ENCODE measurements around the gene NBEAL1. TPM values are rescaled to one million over a fixed set of nuclear protein-coding genes. Genes with fewer than 3 reads are reported as not detected.

The NBEAL1 gene
- 10 to 100 TPM in 1 of 2 experiments, 1 to 10 TPM in 1; 9.6 to 14.7 TPM for total RNA-seq

GRCh38 chr2:203014456-203015199, at the start of gene NBEAL1:
Gene NBEAL1 (plus strand): TSS chr2:203014875. CDS start chr2:203016385, 1,510 bp downstream.

GRCh38 chr2:203238704-203239526, 224.2 kb downstream of the NBEAL1 start, which contains the start of gene CYP20A1:
Gene CYP20A1 (plus strand): TSS chr2:203239018. CDS start chr2:203239063, 45 bp downstream.

Other genes starting within 250 kb of the NBEAL1 start
- 1 to 10 TPM; 2.8 to 4.6 TPM for gene ICA1L, start 143.1 kb upstream of the NBEAL1 start, total RNA-seq
- 10 to 100 TPM; 43.1 to 43.4 TPM for gene WDR12, start 103.2 kb upstream of the NBEAL1 start, total RNA-seq
- 10 to 100 TPM; 13.7 to 14.6 TPM for gene CARF, start 102.6 kb upstream of the NBEAL1 start, total RNA-seq
- gene CYP20A1, start 224.1 kb downstream of the NBEAL1 start, total RNA-seq: 10 to 100 TPM; 24.4 to 25.3 TPM